ENCODE data around the gene SCYL2. TPM values are rescaled to one million over a fixed set of nuclear protein-coding genes. Genes with fewer than 3 reads are reported as not detected.
A peak's percentile ranks its signal among the peaks of the same experiment; 100 is the strongest.

The SCYL2 gene
- total and polyA plus RNA-seq, 8 donors, result 6.7 to 25.0 (median 15.6) TPM

DNA sequence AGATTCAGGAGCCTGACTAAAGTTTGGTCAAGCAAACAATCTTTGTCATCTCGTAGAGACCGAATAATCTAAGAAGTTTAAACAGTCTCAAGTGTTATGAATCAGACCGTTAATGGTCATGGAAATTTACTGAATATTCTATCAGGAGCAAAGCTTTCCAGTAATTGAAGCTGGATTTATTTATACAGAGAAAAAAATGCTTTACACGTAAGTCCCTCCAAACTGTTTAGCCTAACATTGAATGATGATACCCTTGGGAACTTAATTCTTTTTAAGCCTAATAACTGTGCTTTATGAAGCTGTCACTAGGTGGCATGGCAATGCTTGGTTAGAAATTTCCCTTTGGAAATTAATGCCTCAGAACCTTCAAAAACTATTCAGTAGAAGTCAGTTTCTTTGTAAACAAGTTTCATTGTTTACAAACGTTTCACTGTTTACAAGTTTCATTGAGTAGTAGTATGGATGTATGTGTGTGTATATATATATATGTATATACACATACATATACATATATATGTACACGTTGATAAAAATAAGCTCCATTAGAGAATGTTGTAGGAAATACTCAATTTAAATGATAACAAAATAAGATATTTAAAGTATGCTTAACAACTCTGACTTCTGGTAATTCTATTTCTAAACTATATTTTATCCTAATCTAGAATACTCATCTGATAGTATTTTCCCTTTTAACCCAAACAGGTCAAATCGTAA is 32.2 kb upstream of the SCYL2 start:
- Histone ChIP-seq H3K36me3 (no peaks in the 10 kb centered on the region), H3K4me3 (no peak overlapping the region), H3K27me3 (no peaks in the 10 kb centered on the region), H3K4me1 (no peaks in the 10 kb centered on the region), H3K9me3 (no peaks in the 10 kb centered on the region), H3K27ac (no peak overlapping the region)
- DNase-seq, result no peak
- WGBS, 2 donors, result 37 to 43% methylated on average over 7 of the region's 7 CpGs
- intact Hi-C loops (cut with DNase I), result loop anchor here in 2 of 3 donors (10.0 kb wide), 2 partner anchors 310 to 320 kb away; no protein-coding TSS in a partner anchor
- peak in 3 of 4 donors; percentile 80 to 88 (median 86) for ATAC-seq
- TF ChIP-seq, protein P1, sequence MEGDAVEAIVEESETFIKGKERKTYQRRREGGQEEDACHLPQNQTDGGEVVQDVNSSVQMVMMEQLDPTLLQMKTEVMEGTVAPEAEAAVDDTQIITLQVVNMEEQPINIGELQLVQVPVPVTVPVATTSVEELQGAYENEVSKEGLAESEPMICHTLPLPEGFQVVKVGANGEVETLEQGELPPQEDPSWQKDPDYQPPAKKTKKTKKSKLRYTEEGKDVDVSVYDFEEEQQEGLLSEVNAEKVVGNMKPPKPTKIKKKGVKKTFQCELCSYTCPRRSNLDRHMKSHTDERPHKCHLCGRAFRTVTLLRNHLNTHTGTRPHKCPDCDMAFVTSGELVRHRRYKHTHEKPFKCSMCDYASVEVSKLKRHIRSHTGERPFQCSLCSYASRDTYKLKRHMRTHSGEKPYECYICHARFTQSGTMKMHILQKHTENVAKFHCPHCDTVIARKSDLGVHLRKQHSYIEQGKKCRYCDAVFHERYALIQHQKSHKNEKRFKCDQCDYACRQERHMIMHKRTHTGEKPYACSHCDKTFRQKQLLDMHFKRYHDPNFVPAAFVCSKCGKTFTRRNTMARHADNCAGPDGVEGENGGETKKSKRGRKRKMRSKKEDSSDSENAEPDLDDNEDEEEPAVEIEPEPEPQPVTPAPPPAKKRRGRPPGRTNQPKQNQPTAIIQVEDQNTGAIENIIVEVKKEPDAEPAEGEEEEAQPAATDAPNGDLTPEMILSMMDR (IDR thresholded peaks at IDR 0.05), result peak in 3 of 4 donors; percentile 54 to 69 (median 63)
- peak; percentile 89 for FAIRE-seq

DNA sequence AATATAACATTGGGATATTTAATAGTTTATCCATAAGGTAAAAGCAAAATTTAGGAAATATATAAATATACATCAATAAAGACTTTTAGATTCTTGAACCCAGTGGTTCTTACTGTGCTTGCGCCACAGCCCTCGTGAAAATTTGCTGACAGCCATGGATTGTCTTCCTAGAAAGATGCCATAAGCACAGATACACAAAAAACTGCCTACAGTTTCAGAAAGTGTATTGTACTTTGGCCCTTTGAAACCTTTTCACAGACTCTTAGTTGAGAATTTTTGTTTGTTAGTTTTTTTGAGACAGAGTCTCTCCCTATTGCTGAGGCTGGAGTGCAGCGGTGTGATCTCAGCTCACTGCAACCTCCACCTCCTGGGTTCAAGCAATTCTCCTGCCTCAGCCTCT is 28.2 kb upstream of the SCYL2 start:
- intact Hi-C loops (cut with DNase I), result loop anchor here in 2 of 3 donors (10.0 kb wide), 2 partner anchors 306 to 316 kb away; no protein-coding TSS in a partner anchor

DNA sequence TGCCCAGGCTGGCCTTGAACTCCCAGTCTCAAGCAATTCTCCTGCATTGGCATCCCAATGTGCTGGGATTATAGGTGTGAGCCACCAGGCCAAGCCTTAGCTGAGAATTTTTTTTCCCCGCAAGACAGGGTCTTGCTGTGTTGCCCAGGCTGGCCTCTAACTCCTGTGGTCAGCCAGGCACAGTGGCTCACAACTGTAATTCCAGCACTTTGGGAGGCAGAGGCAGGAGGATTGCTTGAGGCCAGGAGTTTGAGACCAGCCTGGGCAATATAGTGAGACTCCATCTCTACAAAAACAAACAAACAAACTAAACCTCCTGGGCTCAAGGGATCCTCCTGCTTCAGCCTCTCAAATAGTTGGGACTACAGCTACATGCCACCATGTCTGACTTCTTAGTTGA is 27.4 kb upstream of the SCYL2 start:
- H3K4me1 ChIP-seq, result no peaks in the 10 kb centered on the region
- FAIRE-seq (no peak), DNase-seq (no peak), ATAC-seq (no peak)
- TF ChIP-seq, protein P1 (IDR thresholded peaks at IDR 0.05), result no peak
- no peak overlapping the region for H3K4me3 ChIP-seq
- H3K36me3 ChIP-seq, result no peaks in the 10 kb centered on the region
- intact Hi-C loops (cut with DNase I), result loop anchor here in 2 of 3 donors (10.0 kb wide), 2 partner anchors 305 to 315 kb away; no protein-coding TSS in a partner anchor
- no peak overlapping the region for H3K27ac ChIP-seq
- 92 to 93% methylated on average over 1 of the region's 1 CpG for WGBS, 2 donors
- H3K9me3 ChIP-seq, result no peaks in the 10 kb centered on the region
- no peaks in the 10 kb centered on the region for H3K27me3 ChIP-seq

More for the DNA sequence above, 28.2 kb upstream of the SCYL2 start:
- no peaks in the 10 kb centered on the region for H3K4me1 ChIP-seq
- DNase-seq, result no peak
- WGBS, 2 donors, result 91 to 97% methylated on average over 3 of the region's 3 CpGs
- TF ChIP-seq, protein P1 (IDR thresholded peaks at IDR 0.05), result no peak
- no peaks in the 10 kb centered on the region for H3K27me3 ChIP-seq
- no peak overlapping the region for H3K4me3 ChIP-seq
- no peak overlapping the region for H3K27ac ChIP-seq
- H3K36me3 ChIP-seq, result no peaks in the 10 kb centered on the region
- FAIRE-seq, result no peak
- no peaks in the 10 kb centered on the region for H3K9me3 ChIP-seq
- ATAC-seq, result no peak

DNA sequence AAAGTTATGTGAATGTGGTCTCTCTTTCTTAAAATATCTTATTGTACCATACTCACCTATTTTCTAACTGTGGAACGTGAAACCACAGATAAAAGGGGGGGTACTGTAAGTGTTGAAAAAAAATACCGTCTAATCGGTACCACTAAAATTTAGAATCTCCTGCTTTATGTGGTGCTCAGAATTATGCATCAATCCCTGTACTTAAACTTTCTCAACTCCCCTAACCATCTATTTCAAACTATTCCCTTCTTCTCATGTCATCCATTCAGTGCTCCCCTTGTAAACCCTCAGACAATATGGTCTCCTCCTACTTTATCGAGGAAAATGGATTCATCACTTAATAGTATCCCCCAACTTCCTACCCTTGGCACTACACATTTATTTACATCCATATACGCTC is 23.8 kb upstream of the SCYL2 start:
- ATAC-seq (no peak), DNase-seq (no peak), FAIRE-seq (no peak)
- Histone ChIP-seq H3K27me3 (no peaks in the 10 kb centered on the region), H3K4me3 (no peak overlapping the region), H3K27ac (no peak overlapping the region), H3K36me3 (no peaks in the 10 kb centered on the region), H3K9me3 (no peaks in the 10 kb centered on the region), H3K4me1 (no peaks in the 10 kb centered on the region)
- TF ChIP-seq, protein P1 (IDR thresholded peaks at IDR 0.05), result no peak
- 80 to 90% methylated on average over 5 of the region's 5 CpGs for WGBS, 2 donors
- intact Hi-C loops (cut with DNase I), result loop anchor here in 1 of 3 donors (10.0 kb wide), 1 partner anchor 162 kb away; no protein-coding TSS in a partner anchor

DNA sequence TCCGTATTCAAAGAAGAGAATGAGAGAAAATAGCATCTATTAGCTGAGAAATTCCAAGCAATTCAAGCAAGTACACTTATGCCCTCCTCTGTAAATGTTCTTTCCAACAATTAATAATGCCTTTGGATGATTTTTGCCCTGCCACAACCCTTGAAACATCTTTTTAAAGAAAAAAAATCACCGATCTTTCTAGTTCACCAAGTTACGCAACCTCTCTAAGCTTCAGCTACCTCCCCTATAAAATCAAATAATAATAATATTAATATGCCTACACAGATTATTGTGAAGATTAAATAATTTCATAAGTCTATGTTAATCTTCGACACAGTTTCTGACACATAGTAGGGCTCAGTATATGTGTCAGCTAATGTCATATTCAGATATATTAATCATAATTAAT is 19.2 kb upstream of the SCYL2 start:
- intact Hi-C loops (cut with DNase I), result loop anchor here in 1 of 3 donors (10.0 kb wide), 1 partner anchor 157 kb away; no protein-coding TSS in a partner anchor
- TF ChIP-seq, protein P1 (IDR thresholded peaks at IDR 0.05), result no peak
- 93 to 97% methylated on average over 4 of the region's 4 CpGs for WGBS, 2 donors
- Histone ChIP-seq H3K36me3 (no peaks in the 10 kb centered on the region), H3K27me3 (no peaks in the 10 kb centered on the region), H3K4me3 (no peak overlapping the region), H3K4me1 (peaks cover 8 to 10% (median 8%) of the 10 kb centered on the region in 3 donors), H3K27ac (no peak overlapping the region), H3K9me3 (no peaks in the 10 kb centered on the region)
- no peak for FAIRE-seq
- DNase-seq, result no peak
- no peak for ATAC-seq
